Liver (tissue), 3 donors: ENCODE results near the gene ZNF331.

Source experiments
- CTCF ChIP-seq: fragments of 150-350 bp; IDR thresholded peaks from 2 replicates; pipeline ENCODE4 v1.5.1; 2017; ENCODE audit warnings: improper control_type of control experiment, low read depth, low read length; ENCODE audit not compliant: missing input control
- JUND ChIP-seq, 2 donors: IDR thresholded peaks; 2 replicates each; pipeline ENCODE4 v1.6.1; 2016; ENCODE audit warnings: antibody characterized with exemption in 2 of 2
- REST ChIP-seq: IDR thresholded peaks from 2 replicates; pipeline ENCODE4 v1.6.1; 2016; ENCODE audit warnings: antibody characterized with exemption, mild to moderate bottlenecking
- RXRA ChIP-seq, 2 donors: IDR thresholded peaks; 2 replicates each; pipeline ENCODE4 v1.6.1; 2017 to 2018; ENCODE audit warnings: antibody characterized with exemption in 2 of 2, mild to moderate bottlenecking in 1 of 2
- SP1 ChIP-seq: IDR thresholded peaks from 2 replicates; pipeline ENCODE4 v1.6.1; 2018; ENCODE audit warnings: antibody characterized with exemption, mild to moderate bottlenecking
- TAF1 ChIP-seq: conservative IDR thresholded peaks from 2 replicates; pipeline ENCODE4 v1.6.1; 2016; ENCODE audit warnings: antibody characterized with exemption, mild to moderate bottlenecking
- ZBTB33 ChIP-seq: IDR thresholded peaks from 2 replicates; pipeline ENCODE4 v1.6.1; 2016; ENCODE audit warnings: antibody characterized with exemption
- TF ChIP-seq, protein P1 (sequence below): IDR thresholded peaks from 2 replicates; pipeline ENCODE4 v1.6.1; 2016; ENCODE audit warnings: antibody characterized with exemption
- donor health status: healthy.
- donor health status: healthy.

GRCh38 chr19:53536225-53536548 is 1.8 kb upstream of the ZNF331 start:
- TF ChIP-seq CTCF, result no peak
- TF ChIP-seq TAF1, result no peak
- TF ChIP-seq, protein P1, sequence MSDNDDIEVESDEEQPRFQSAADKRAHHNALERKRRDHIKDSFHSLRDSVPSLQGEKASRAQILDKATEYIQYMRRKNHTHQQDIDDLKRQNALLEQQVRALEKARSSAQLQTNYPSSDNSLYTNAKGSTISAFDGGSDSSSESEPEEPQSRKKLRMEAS, result no peak
- TF ChIP-seq REST, result no peak
- no peak for TF ChIP-seq SP1
- TF ChIP-seq JUND (IDR thresholded peaks at IDR 0.05), result no peak
- no peak for TF ChIP-seq RXRA (IDR thresholded peaks at IDR 0.05)
- no peak for TF ChIP-seq ZBTB33
